Activated CD4-positive, alpha-beta T cell treated with anti-CD3 and anti-CD28 coated beads, Interleukin-2, amount 10 ng/mL, durations not matched to agents 24 days and 14 days (primary cell): ENCODE data around the gene DCAF12. TPM values are rescaled to one million over a fixed set of nuclear protein-coding genes. Genes with fewer than 3 reads are reported as not detected.

Experiments used
- DNase-seq: peaks from one replicate; pipeline ENCODE4 v3.0.0; 2022
- H3K27ac Mint-ChIP-seq: one replicate; pipeline ENCODE4 v1.8.0; 2022; ENCODE audit warnings: mild to moderate bottlenecking, mixed read lengths
- H3K27me3 Mint-ChIP-seq: one replicate; pipeline ENCODE4 v1.8.0; 2022; ENCODE audit warnings: mixed read lengths
- H3K36me3 Mint-ChIP-seq: one replicate; pipeline ENCODE4 v1.8.0; 2022; ENCODE audit warnings: low read depth, mild to moderate bottlenecking, mixed read lengths
- H3K4me1 Mint-ChIP-seq: one replicate; pipeline ENCODE4 v1.8.0; 2021; ENCODE audit warnings: mixed read lengths
- H3K4me3 Mint-ChIP-seq: one replicate; pipeline ENCODE4 v1.8.0; 2022; ENCODE audit warnings: mild to moderate bottlenecking, moderate library complexity, mixed read lengths
- H3K9me3 Mint-ChIP-seq: one replicate; pipeline ENCODE4 v1.8.0; 2021; ENCODE audit warnings: mixed read lengths
- intact Hi-C: fragments of 100-400 bp; cut with micrococcal nuclease; formaldehyde crosslinking; loops from one replicate; pipeline ENCODE4 v1.15.1; 2023
- total RNA-seq: library from RNA; stranded (reverse); gene quantifications from 2 replicates; pipeline ENCODE4 v1.2.3, GENCODE V29; 2022

Gene DCAF12
- total RNA-seq: 45.6 and 51.9 TPM in 2 replicates

DNA sequence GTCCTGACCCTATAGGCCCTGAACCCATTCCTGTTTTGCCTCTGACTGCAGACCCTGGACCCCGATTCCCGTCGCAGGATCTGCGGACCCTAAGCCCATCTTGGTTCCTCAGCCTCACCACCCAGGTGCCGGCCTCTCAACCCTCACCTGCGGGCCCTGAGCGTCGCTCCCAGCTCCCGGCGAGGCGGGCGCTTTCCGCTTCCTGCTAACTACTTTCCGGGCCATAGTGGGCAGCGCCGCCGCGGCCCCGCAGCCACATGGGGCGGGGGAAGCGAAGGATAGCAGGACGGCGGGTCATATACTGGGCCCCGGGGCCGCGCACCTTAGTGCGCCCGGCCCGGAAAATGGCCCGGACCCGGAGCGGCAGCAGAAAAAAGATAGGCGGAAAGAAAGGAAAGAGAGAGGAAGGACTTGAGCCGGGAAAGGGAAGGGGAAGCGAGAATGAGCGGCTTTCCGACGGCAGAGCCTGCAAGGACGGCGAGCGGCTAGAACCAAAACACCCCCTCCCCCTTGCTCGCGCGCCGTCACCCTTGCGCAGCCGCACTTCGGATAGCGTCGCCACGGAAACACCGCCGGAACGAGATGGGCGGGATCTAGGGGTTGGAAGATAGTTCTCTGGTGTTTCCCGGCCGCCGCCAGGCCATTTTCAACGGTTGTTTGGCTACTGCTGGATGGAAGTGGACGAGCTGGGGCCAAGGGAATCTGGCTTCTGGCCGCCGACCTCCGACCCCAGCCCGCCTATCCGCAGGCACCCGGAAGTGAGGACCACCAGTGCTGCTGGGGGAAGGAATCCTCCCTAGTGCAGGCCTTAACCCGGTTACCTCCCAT, at the start of gene DCAF12:
DCAF12 (minus strand) TSS at position 492 of the 828 bp plus-strand sequence; CDS start at position 225, 267 bp downstream.
- peak within 1 kb of the TSS; percentile 98 for H3K27ac Mint-ChIP-seq
- no peaks in the 10 kb centered on the region for H3K9me3 Mint-ChIP-seq
- H3K4me1 Mint-ChIP-seq: peaks cover 38% of the 10 kb centered on the region
- H3K27me3 Mint-ChIP-seq: no peaks in the 10 kb centered on the region
- DNase-seq: peak; percentile 98
- peak within 1 kb of the TSS; percentile 92 for H3K4me3 Mint-ChIP-seq
- peaks cover 31% of the 10 kb centered on the region for H3K36me3 Mint-ChIP-seq
- intact Hi-C loops: loop anchor here (1.0 to 5.0 kb wide), 7 partner anchors 52 to 486 kb away; partner anchors contain the start of genes KIF24, MYORG, NUDT2 and RPP25L

DNA sequence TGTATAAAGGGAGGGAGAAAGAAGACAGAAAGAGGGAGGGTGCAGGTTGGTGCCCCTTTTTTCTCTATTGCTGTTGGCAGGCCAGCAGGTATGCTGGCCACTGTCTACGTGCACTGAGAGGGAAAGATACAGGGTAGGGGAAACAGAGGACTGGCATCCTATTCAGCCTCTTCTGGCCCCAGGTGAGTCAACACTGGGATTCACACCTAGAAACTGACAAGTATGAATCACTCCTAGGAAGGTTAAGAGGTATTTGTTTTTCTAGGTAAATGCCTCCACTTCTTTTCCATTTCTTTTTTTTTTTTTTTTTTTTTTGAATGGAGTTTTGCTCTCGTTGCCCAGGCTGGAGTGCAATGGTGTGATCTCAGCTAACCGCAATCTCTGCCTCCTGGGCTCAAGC, 49.6 kb upstream of the DCAF12 start:
- Mint-ChIP-seq H3K36me3 (peaks cover 3% of the 10 kb centered on the region), H3K4me1 (peaks cover 21% of the 10 kb centered on the region), H3K27me3 (no peaks in the 10 kb centered on the region), H3K27ac (no peak overlapping the region), H3K9me3 (no peaks in the 10 kb centered on the region), H3K4me3 (no peak overlapping the region)
- intact Hi-C loops: loop anchor here (5.0 kb wide), 2 partner anchors 76 to 359 kb away; partner anchors contain the start of gene UBE2R2
- no peak for DNase-seq

DNA sequence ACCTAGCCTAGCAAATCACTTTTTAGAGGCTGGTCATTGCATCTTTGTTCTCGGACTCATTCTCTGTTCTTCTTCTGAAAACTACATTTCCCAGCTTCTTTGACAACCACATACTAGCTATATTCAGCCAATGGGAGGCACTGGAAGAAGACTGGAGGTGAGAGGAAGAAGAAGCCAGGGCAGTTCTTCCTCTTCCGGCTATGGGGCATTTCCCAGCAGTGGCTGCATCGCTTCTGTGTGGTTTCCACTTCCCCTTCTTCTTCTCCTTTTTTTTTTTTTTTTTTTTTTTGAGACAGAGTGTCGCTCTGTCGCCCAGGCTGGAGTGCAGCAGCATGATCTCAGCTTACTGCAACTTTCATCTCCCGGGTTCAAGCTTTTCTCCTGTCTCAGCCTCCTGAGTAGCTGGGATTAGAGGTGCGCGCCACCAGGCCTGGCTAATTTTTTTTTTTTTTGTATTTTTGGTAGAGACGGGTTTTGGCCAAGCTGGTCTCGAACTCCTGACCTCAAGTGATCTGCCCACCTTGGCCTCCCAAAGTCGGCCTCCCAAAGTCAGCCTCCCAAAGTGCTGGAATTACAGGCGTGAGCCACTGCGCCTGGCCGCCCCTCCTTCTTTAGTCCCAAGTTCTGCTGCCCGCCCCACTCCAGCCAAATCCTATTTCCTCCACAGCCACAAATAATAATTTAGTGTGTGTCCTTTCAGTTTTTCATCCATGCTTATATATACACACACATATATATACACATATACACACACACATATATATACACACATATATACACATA, 45.4 kb upstream of the DCAF12 start:
- H3K36me3 Mint-ChIP-seq: no peaks in the 10 kb centered on the region
- intact Hi-C loops: no loop called here
- H3K27ac Mint-ChIP-seq: peak overlapping the region; percentile 68
- peak overlapping the region; percentile 58 for H3K4me3 Mint-ChIP-seq
- H3K4me1 Mint-ChIP-seq: peaks cover 7% of the 10 kb centered on the region
- DNase-seq: peak; percentile 84
- no peaks in the 10 kb centered on the region for H3K27me3 Mint-ChIP-seq
- no peaks in the 10 kb centered on the region for H3K9me3 Mint-ChIP-seq

DNA sequence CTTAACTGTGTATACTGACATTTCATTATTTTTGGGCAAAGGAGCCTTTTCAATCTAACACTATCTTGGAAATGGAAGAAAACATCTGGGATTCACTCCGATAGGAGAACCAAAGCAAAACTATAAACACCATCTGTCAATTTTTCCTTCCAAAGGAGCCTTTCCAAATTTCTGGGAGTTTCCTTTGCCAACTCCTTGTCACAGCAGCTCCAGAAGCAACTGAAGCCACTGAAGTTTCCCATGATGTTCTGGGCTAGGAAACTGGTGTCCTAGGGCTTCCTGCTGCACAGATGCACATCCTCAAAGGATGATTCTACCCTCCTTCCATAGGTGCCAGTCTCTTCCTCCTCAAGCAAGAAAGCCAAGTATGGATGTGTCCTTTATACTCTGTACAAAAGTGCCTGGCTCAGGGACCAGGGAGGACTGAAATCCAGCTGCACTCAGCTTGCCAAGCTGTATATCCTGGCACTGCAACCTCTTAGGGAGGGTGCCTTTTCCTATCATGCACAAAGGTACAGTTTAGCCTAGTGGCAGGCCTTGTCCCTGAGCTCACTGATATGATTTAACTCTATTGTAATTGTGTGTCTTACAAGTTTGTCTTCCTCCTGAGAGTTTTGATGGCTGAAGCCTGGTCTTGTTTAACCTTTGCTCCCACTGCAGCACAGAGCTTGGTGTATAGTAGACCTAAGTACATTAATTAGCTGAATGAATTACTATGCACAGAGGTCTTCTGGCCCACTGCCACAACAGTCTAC, 43.9 kb upstream of the DCAF12 start:
- H3K27ac Mint-ChIP-seq: no peak overlapping the region
- peaks cover 5% of the 10 kb centered on the region for H3K4me1 Mint-ChIP-seq
- DNase-seq: no peak
- H3K4me3 Mint-ChIP-seq: no peak overlapping the region
- no peaks in the 10 kb centered on the region for H3K9me3 Mint-ChIP-seq
- peaks cover 1% of the 10 kb centered on the region for H3K27me3 Mint-ChIP-seq
- no peaks in the 10 kb centered on the region for H3K36me3 Mint-ChIP-seq
- intact Hi-C loops: no loop called here

DNA sequence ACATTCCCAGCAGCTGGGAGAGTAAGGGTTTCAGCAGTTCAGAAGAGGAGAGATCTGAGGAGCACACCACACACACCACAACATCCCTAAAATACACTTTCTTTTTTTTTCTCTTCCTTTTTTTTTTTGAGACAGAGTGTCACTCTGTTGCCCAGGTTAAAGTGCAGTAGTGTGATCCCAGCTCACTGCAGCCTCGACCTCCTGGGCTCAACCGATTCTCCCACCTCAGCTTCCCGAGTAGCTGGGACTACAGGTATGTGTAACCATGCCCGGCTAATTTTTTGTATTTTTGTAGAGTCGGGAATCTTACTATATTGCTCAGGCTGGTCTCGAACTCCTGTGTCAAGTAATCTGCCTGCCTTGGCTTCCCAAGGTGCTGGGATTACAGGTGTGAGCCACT, 42.6 kb upstream of the DCAF12 start:
- Mint-ChIP-seq H3K36me3 (no peaks in the 10 kb centered on the region), H3K9me3 (no peaks in the 10 kb centered on the region), H3K4me1 (peaks cover 5% of the 10 kb centered on the region), H3K27ac (no peak overlapping the region), H3K27me3 (peaks cover 1% of the 10 kb centered on the region), H3K4me3 (no peak overlapping the region)
- no peak for DNase-seq
- intact Hi-C loops: no loop called here

DNA sequence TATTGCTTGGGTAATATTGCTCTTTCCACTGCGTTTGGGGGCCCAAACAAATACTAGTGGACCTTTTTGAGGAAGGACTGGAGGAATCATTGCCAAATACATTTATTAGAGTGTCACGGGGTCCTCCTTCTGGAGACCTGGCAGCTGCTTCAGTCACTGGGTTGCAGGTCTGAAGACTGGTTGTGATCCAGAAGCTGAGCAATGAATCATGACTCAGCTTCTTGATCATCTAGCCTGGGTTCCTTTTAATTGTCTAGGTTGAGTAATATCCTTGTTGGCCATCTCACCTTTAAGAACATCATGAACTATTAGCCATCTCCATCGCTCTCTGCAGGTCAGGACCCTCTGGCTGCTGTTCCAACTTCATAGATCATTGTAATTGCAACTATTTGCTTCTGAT, 36.9 kb upstream of the DCAF12 start:
- DNase-seq: no peak
- Mint-ChIP-seq H3K27ac (no peak overlapping the region), H3K36me3 (no peaks in the 10 kb centered on the region), H3K27me3 (peaks cover 3% of the 10 kb centered on the region), H3K4me1 (peaks cover 1% of the 10 kb centered on the region), H3K9me3 (no peaks in the 10 kb centered on the region), H3K4me3 (no peak overlapping the region)
- intact Hi-C loops: no loop called here

DNA sequence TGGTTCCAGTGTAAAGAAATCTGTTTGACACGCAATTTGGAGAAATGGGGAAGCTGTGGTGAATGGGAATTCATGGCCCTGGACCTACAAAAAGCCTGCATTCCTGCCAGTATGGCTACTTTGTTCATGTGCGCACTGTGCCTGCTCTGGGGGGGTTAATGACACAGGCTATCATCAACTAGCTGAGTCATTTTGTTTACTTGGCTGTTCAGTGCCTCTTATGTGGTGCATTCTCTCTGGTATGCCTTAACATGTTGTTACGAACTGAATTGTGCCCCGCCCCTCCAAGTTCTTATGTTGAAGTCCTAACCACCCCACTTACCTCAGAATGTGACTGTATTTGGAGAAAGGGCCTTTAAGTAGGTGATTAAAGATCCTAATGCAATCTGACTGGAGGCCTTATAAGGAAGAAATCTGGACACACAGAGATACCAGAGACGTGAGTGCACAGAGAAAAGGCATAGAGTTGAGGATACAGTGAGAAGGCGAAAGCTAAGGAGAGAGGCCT, 31.9 kb upstream of the DCAF12 start:
- no peaks in the 10 kb centered on the region for H3K36me3 Mint-ChIP-seq
- H3K27ac Mint-ChIP-seq: no peak overlapping the region
- H3K4me1 Mint-ChIP-seq: peaks cover 1% of the 10 kb centered on the region
- H3K4me3 Mint-ChIP-seq: no peak overlapping the region
- peaks cover 4% of the 10 kb centered on the region for H3K27me3 Mint-ChIP-seq
- intact Hi-C loops: no loop called here
- H3K9me3 Mint-ChIP-seq: no peaks in the 10 kb centered on the region
- DNase-seq: no peak

DNA sequence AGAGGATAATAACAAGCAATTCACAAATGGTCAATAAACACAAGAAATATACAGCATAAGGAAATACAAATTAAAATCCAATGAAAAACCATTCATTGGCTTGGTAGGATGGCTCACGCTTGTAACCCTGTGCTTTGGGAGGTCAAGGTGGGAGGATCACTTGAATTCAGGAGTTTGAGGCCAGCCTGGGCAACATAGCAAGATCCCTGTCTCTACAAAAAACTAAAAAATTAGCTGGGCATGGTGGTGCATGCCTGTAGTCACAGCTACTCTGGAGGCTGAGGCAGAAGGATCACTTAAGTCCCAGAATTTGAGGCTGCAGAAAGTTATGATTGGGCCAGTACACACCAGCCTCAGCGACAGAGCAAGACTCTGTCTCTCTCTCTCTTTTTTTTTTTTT, 31.4 kb upstream of the DCAF12 start:
- intact Hi-C loops: no loop called here
- Mint-ChIP-seq H3K4me3 (no peak overlapping the region), H3K27me3 (peaks cover 5% of the 10 kb centered on the region), H3K9me3 (no peaks in the 10 kb centered on the region), H3K36me3 (no peaks in the 10 kb centered on the region), H3K27ac (no peak overlapping the region), H3K4me1 (no peaks in the 10 kb centered on the region)
- DNase-seq: no peak

DNA sequence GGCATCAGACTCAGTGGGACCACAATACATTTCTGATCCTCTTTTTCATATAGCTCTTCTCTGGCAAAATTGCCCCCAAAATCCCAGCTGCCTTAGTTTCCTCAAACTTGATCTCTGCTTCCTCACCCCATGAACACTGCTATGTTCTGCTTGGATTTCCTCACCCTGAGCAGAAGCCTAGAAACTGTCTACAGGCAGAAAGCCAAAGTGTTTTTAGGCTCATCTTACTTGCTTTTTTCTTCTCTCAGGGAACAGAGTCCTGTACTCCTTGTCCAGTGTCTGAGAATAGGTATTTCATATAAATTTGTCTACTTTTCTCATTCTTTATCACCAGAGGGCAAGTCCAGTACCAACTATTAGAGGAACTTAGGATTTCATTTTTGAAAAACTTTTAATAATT, 30.8 kb upstream of the DCAF12 start:
- no peaks in the 10 kb centered on the region for H3K9me3 Mint-ChIP-seq
- no peaks in the 10 kb centered on the region for H3K4me1 Mint-ChIP-seq
- peaks cover 5% of the 10 kb centered on the region for H3K27me3 Mint-ChIP-seq
- no peak overlapping the region for H3K4me3 Mint-ChIP-seq
- no peak overlapping the region for H3K27ac Mint-ChIP-seq
- no peak for DNase-seq
- intact Hi-C loops: no loop called here
- H3K36me3 Mint-ChIP-seq: no peaks in the 10 kb centered on the region

DNA sequence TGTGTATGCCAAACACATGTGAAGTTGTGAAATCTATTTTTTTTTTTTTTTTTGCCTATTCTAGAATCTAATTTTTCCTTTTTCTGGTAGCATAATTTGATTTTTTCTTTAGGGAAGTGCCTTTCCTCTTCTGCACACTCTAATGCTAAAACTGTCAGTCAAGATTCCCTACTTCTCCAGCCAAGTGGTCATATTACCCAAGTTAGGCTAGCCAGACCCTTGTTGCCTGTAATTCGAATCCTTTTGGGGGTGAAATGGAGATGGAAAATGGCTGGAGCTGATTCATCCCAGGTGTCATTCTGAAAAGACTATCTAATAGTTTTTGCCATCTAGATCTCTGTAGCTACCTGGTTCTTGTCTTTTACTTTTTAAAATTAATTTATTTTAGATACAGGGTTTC, 27.6 kb upstream of the DCAF12 start:
- no peaks in the 10 kb centered on the region for H3K9me3 Mint-ChIP-seq
- H3K36me3 Mint-ChIP-seq: no peaks in the 10 kb centered on the region

DNA sequence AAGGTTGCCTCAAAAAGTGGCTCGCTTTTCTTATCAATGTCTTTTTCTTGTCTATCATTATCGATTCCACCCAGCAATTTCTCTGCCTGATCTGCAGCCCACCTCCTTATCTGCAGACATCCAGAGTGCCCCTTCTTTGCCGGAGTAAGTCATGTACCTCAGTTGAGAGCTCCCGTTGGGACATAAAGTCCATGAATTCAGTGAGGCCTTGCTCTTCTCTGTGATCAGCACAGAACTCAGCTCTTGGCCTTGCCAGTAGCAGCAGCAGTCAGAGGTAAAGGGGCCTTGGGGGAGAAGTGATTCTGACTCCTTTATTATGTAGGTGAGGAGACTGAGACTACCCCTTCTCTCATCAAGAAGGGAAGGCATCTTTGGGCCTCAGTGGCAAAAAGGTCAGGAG, 24.9 kb upstream of the DCAF12 start:
- Mint-ChIP-seq H3K9me3 (no peaks in the 10 kb centered on the region), H3K36me3 (no peaks in the 10 kb centered on the region), H3K27ac (no peak overlapping the region), H3K4me3 (no peak overlapping the region), H3K27me3 (peaks cover 10% of the 10 kb centered on the region), H3K4me1 (no peaks in the 10 kb centered on the region)
- intact Hi-C loops: no loop called here
- DNase-seq: no peak

More for the DNA sequence above, 27.6 kb upstream of the DCAF12 start:
- no peak overlapping the region for H3K27ac Mint-ChIP-seq
- no peak overlapping the region for H3K4me3 Mint-ChIP-seq
- H3K4me1 Mint-ChIP-seq: no peaks in the 10 kb centered on the region
- intact Hi-C loops: no loop called here
- DNase-seq: no peak
- H3K27me3 Mint-ChIP-seq: peaks cover 10% of the 10 kb centered on the region

DNA sequence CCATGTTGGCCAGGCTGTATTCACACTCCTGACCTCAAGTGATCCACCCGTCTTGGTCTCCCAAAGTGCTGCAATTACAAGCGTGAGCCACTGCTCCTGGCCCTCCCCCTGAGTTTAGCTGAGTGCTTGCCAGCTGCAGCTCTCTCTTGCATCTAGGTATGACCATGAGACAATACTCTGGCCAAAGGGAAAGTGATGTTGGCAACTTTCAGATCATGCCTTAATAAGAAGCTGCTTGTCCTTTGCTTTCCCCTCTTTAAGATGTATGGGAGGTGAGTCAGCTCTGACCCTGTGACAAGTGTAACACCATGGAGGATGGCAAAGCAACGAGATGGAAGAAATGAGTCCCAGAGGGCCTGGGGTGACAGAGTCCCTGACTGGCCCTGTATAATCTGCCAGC, 18.7 kb upstream of the DCAF12 start:
- Mint-ChIP-seq H3K27ac (no peak overlapping the region), H3K4me1 (no peaks in the 10 kb centered on the region), H3K27me3 (peaks cover 8% of the 10 kb centered on the region), H3K36me3 (no peaks in the 10 kb centered on the region), H3K4me3 (no peak overlapping the region), H3K9me3 (no peaks in the 10 kb centered on the region)
- intact Hi-C loops: no loop called here
- no peak for DNase-seq

DNA sequence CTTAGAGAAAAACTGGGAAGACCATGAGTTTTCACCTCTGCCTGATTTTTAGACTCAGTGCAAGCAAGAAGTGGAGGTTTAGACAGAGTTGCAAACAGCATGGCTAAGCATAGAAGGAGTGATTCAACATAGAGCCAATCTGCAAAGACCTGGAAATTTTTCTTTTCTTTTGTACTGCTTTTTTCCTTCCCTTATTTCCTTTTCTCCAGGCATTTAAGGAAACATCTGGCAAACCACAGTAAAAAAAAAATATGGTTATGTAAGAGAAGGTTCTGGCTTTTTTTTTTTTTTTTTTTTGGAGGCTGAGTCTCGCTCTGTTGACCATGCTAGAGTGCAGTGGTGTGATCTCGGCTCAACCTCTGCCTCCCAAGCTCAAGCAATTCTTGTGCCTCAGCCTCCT, 16.6 kb upstream of the DCAF12 start:
- H3K4me1 Mint-ChIP-seq: no peaks in the 10 kb centered on the region
- intact Hi-C loops: no loop called here
- peaks cover 10% of the 10 kb centered on the region for H3K27me3 Mint-ChIP-seq
- no peaks in the 10 kb centered on the region for H3K9me3 Mint-ChIP-seq
- no peak overlapping the region for H3K27ac Mint-ChIP-seq
- H3K4me3 Mint-ChIP-seq: no peak overlapping the region
- no peaks in the 10 kb centered on the region for H3K36me3 Mint-ChIP-seq
- DNase-seq: no peak
